WERI-Rb-1 (cell line): ENCODE measurements around the gene ADA.
"Not testable (repeated sequence)": the region's sequence is repeated elsewhere in the genome, so short reads cannot be mapped to it uniquely, and the experiment has no call there.

ENCODE experiments used
- DNase-seq: peaks from one replicate; pipeline ENCODE4 v3.0.0-alpha.2; 2020
- H3K27ac ChIP-seq: fragments of 250-450 bp; sonication (Bioruptor Pico); 2 replicates; pipeline ENCODE4 v1.5.1; 2020; ENCODE audit warnings: mild to moderate bottlenecking, moderate library complexity
- H3K27me3 ChIP-seq: fragments of 250-450 bp; sonication (Bioruptor Pico); 2 replicates; pipeline ENCODE4 v1.5.1; 2021; ENCODE audit warnings: mild to moderate bottlenecking, low read depth, moderate library complexity; ENCODE audit not compliant: insufficient read depth, severe bottlenecking
- H3K36me3 ChIP-seq: fragments of 250-450 bp; sonication (Bioruptor Pico); 2 replicates; pipeline ENCODE4 v1.5.1; 2020; ENCODE audit warnings: mild to moderate bottlenecking, moderate library complexity
- H3K4me3 ChIP-seq: 2 replicates; pipeline ENCODE4 v1.5.1; 2011; ENCODE audit warnings: low read depth, mild to moderate bottlenecking, control low read depth, low read length
- H3K9me3 ChIP-seq: fragments of 250-450 bp; sonication (Bioruptor Pico); 2 replicates; pipeline ENCODE4 v1.5.1; 2021; ENCODE audit warnings: mild to moderate bottlenecking, moderate library complexity; ENCODE audit not compliant: severe bottlenecking
- CTCF ChIP-seq: IDR thresholded peaks from 2 replicates; pipeline ENCODE4 v1.5.1; 2011; ENCODE audit warnings: low read depth, mild to moderate bottlenecking, control low read depth, inconsistent platforms, low read length

The ADA gene

GRCh38 chr20:44657875-44658274 is 6.4 kb upstream of the ADA start:
- H3K27me3 ChIP-seq: no peaks in the 10 kb centered on the region
- no peak for TF ChIP-seq CTCF
- H3K4me3 ChIP-seq: no peak overlapping the region
- no peaks in the 10 kb centered on the region for H3K36me3 ChIP-seq
- H3K27ac ChIP-seq: no peak overlapping the region
- DNase-seq: no peak
- H3K9me3 ChIP-seq: no peaks in the 10 kb centered on the region

DNA sequence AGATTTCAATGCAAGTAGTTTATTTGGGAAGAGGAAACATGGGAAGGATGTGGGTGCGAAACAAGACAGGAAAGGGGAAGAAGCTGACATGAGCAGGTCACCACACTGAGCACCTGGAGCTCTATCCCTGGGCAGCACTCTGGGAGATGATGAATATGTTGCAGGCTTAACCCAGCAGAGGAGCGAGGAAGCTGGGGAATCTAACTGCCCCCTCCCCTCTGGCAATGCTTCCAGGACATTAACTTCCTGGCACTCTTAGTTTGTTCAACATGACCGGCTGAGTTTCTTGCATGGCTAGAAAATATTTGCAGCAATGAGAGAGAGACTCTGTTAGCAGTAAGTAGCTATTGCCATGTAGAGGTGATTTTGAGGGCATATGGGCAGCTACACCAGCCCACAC is 4.9 kb upstream of the ADA start:
- DNase-seq: no peak
- no peak for TF ChIP-seq CTCF
- no peaks in the 10 kb centered on the region for H3K9me3 ChIP-seq
- no peaks in the 10 kb centered on the region for H3K36me3 ChIP-seq
- H3K27me3 ChIP-seq: no peaks in the 10 kb centered on the region
- H3K4me3 ChIP-seq: no peak overlapping the region
- H3K27ac ChIP-seq: no peak overlapping the region

DNA sequence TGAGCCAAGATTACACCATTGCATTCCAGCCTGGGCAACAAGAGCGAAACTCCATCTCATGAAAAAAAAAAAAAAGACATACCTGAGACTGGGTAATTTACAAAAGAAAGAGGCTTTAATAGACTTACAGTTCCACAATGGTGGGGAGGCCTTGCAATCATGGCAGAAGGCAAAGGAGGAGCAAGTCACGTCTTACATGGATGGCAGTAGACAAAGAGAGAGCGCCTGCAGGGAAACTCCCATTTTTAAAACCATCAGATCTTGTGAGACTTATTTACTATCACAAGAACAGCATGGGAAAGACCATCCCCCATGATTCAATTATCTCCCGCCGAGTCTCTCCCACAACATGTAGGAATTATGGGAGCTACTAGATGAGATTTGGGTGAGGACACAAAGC is 2.7 kb upstream of the ADA start:
- not testable (repeated sequence) for H3K27ac ChIP-seq, DNase-seq, H3K4me3 ChIP-seq, H3K27me3 ChIP-seq, H3K9me3 ChIP-seq, H3K36me3 ChIP-seq

DNA sequence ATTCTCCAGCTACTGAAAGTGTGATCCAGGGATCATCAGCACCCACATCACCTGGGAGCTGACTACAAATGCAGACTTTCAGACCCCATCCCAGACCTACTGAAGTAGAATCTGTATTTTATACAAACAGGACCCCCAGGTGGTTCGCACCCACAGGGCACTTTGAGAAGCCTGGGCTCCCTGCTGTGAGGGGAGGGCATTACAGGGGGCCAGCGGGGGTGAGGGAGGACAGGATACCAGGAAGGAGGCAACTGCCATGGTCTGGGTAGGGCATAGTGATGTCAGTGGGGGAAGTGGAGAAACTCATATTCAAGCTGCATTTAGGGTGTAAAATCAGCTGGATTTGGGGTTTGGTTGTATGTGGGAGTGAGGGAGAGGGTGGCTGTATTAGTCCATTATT is 2.0 kb upstream of the ADA start:
- no peak for DNase-seq
- no peaks in the 10 kb centered on the region for H3K27me3 ChIP-seq
- H3K4me3 ChIP-seq: no peak overlapping the region
- no peaks in the 10 kb centered on the region for H3K36me3 ChIP-seq
- TF ChIP-seq CTCF: no peak
- no peaks in the 10 kb centered on the region for H3K9me3 ChIP-seq
- no peak overlapping the region for H3K27ac ChIP-seq

- no peaks in the 10 kb centered on the region for H3K36me3 ChIP-seq
- peak overlapping the region; percentile 86 for H3K4me3 ChIP-seq
- no peak for TF ChIP-seq CTCF
- H3K9me3 ChIP-seq: no peaks in the 10 kb centered on the region
- peak overlapping the region; percentile 44 for H3K27ac ChIP-seq
- DNase-seq: no peak
- no peaks in the 10 kb centered on the region for H3K27me3 ChIP-seq
These were observed 140 bp downstream of the ADA start for GRCh38 chr20:44651434-44651683.

- Histone ChIP-seq H3K36me3 (no peaks in the 10 kb centered on the region), H3K9me3 (no peaks in the 10 kb centered on the region), H3K27ac (peak overlapping the region; percentile 44), H3K4me3 (peak overlapping the region; percentile 86), H3K27me3 (no peaks in the 10 kb centered on the region)
- DNase-seq: no peak
- no peak for TF ChIP-seq CTCF
These were observed 597 bp downstream of the ADA start for GRCh38 chr20:44650771-44651433.
